Fibroblast of skin of scalp (primary cell): ENCODE results near the gene TRPM5.

Source experiments
- DNase-seq: peaks from one replicate; pipeline ENCODE4 v3.0.0-alpha.2; 2013

TRPM5 gene

GRCh38 chr11:2420502-2421225, 23.6 kb downstream of the TRPM5 start:
- peak; percentile 68 for DNase-seq

DNA sequence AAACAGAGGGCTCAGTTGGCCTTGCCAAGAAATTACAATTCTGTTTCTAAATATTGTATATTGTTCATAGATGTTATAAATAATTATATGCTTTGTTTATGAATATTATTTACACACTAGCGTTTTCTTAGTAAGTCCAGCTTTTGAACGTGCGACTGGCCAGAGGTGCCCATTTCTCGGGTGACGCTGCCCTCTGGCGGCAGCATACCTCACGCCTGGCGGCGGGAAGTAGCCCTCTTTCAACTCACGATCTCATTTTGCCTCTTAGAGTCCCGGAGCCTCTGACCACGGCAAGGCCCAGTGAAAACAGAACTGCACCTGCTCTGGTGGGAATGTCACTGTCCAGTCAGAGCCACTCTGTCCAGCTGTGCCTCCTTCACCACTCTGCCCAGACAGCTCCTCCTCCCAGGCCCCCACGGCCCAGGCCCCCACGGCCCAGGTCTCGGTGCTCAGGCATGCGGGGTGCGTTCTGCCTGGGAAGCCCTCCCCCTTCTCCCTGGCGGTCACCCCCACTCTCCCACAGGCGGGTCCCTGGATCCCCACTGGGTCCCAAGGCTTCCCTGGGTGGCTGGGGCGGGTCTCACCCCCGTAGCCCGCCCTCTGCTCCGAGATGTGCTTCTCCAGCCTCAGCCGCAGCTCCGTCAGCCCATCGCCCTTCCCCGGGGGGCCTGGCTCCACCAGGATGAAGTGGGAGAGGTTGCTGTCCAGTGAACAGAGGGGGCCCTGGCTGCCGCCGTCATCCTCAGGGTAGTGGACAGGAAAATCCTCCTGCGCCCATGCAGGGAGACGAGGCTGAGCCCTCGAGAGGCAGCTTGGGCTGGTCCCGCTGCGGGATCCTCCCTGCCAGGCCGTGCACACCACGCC, 24.4 kb downstream of the TRPM5 start:
- peak; percentile 64 for DNase-seq

DNA sequence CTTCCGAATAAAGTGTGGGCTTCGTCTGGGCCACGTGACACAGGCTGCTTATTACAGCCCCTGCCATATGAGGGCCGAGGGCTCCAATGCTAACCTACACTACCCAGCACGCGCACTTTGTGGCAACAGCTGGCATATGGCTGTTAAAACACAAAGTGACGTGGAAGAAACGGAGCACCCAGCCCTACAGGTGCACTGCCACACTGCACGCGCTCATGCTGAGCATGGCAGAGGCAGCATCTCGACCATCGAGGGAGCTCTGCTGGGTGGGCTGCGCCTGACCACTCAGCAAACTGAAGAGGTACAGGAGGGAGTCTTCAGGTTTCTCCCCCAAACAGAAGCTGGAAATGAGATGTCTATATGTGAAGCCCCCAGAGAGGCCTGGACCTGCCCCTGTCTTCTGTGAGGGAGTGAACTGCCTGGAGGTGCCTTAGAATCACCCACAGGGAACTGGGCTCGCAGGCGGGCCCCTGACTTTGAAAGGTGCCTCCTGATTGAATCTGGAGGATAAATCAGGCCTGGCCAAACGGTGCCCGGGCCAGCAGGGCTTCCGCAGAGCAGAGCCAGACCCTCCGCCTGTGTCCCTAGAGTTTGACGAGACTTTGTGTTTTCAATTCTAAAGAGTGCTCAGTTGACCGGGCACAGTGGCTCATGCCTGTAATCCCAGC, 25.5 kb downstream of the TRPM5 start:
- DNase-seq: no peak

- no peak for DNase-seq
Observed at GRCh38 chr11:2417856-2418692, 26.2 kb downstream of the TRPM5 start.

DNA sequence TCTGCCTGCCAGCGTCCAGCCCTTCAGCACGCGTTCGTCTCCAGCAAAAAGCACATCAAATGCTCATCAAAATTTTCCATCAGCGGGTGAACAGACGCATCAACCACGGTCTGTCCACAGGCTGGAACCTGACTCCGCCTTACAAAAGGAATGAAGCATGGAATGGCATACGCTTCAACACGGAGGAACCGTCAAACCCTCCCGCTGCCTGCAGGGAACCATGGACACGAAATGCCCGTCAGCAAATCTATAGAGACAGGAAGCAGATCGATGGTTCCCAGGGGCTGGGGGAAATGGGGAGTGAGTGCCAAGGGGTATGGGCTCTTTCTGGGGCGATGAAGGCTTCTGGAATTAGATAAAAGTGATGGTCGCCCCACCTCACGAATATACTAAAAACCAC, 27.5 kb downstream of the TRPM5 start:
- no peak for DNase-seq

DNA sequence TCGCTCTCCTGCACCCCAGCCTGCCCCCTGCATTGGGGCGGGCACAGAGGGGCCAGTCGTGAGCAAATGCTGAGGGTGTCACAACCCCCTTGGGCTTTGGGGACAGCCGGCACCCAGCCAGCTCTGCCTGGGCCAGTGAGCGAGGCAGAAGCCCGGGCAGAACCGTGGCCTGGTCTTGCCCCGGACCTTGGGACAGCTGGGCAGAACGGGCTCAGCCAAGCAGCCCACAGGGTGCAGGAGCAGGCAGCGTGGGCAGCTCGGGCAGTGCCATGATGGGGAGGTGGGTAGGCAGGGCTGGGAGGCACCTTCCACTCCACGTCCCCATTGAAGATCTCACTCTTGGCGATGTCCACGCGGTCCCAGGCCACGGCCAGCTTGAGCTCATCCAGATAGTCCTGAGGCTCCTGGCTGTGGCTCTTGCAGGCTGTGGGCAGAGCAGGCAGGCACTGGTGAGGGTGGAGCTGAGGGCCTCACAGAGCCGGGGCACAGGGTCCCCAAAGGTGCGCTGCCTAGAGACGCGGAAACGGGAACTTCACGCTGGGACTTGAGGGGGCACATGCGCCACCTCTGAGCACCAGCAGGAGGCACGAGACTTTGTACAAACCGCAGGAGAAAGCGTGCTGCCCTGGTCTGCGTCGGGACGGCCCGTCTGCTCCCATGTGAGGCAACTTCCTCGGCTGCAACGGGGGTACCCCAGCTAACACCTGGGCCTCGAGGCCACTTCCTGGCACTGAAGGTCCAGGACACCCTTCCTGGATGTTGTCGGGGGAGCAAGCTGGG, 28.5 kb downstream of the TRPM5 start:
- DNase-seq: no peak

DNA sequence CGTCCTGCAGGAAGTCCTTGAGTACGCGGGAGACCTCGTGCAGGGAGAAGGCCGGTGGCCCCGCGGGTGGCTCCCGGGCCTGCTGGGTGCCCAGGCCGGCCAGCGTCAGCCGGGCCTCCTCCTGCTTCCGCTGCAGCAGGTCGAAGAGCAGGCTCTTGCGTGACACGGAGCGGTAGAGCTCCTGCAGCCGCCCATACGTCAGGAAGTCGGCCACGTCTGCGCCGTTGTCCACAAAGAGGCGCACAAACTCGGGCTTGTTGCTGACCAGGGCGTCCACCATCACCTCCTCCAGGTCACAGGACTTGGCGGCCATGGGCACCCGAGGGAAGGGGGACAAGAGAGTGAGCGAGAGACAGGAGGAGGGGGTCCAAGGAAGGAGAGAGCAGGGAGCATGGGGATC, 29.1 kb downstream of the TRPM5 start:
- DNase-seq: no peak

DNA sequence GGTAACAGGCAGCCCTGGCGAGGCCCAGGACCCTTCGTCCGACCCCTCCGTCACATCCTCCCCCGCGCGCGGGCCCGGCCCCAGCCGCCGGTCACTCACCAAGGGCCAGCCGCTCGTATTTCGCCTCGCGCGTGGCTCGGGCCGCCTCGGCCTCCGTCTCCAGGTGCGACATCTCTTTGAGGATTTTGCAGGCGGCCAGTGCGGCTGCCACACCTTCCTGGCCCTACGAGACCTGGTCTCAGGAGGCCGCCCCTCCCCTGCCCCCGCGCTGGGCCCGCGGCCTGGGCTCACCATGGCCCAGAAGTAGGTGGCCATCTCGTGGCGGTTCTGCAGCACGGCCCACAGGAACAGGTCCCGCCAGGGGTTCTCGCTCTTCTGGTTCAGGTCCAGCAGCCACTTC, 29.7 kb downstream of the TRPM5 start:
- no peak for DNase-seq

- no peak for DNase-seq
Observed at GRCh38 chr11:2413742-2414579, 30.4 kb downstream of the TRPM5 start.

- DNase-seq: no peak
Observed at GRCh38 chr11:2412323-2412722, 32.0 kb downstream of the TRPM5 start.

DNA sequence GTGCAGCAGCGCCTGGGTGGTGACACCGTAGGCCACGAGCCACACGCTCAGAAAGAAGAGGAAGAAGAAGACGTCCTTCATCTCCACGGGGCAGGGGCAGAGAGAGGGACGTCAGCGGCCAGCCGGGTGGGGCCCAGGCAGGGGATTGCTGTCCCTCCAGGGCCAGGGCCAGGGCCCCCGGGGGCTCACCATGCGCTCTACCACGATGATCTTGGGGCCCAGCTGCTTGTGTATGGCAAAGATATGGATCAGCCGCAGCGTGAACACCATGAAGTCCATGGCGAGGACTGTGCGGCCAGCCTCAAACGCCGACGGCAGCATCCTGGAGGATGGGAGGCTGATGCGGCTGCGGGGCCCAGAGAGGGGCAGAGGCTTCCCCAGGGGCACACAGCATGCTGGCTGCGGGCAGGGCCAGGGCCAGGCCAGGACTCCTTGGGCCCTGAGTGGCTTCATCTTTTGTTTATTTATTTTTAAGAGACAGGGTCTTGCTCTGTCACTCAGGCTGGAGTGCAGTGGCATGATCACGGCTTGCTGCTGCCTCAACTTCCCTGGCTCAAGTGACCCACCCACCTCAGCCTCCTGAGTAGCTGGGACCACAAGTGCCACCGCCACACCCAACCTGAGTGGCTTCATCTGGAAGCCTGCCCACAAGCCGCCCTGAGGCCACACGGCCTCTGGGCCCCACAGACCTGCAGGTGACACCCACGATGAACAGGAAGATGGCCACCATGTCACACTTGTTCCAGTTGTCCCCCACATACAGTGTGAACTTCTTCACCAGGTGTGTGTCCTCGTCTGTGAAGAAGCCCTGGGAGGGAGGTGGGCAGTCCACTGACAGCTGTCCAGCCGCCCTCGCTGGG, 32.6 kb downstream of the TRPM5 start:
- no peak for DNase-seq

- no peak for DNase-seq
Observed at GRCh38 chr11:2410616-2411015, 33.7 kb downstream of the TRPM5 start.

DNA sequence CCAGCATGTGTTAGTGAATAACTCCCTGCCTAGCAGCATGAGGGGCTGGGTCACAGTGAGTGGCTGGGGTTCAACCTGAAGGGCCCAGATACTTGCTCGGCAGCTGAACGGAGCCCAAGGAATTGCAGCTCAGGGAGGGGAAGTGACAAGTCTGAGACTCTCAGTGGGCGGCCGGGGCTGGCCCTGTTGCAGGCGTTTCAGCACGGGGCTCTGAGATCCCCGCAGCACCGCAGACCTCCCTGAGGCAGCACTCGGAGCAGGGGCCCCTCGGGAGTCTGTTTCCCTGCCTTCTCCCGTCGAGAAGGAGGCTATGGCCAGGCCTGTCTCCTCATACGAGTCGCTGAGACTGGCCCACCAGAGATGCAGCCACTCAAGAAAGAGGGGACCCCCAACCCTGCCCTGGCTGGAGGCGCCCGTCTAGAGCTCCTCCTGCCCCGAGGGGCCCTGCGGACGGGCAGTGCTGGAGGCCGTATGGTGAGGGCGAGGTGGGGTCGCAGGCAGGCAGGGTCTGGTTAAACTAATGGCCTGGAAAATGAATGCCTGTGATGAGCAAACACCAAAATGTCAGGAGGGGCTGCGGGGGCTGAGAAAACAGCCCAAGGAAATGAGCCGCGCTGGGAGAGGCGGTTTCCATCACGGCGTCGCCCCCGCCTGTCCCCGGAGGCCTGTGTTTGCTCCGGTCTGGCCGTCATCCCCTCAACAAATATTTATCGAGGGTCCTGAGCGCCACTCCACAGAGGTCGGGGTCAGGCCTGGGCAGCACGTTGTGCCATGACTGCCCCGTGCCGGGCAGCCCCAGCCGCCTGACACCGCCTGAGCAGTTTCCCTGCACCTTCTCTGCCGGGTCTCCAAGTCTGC, 34.5 kb downstream of the TRPM5 start:
- DNase-seq: no peak

GRCh38 chr11:2409126-2409525, 35.2 kb downstream of the TRPM5 start:
- no peak for DNase-seq

DNA sequence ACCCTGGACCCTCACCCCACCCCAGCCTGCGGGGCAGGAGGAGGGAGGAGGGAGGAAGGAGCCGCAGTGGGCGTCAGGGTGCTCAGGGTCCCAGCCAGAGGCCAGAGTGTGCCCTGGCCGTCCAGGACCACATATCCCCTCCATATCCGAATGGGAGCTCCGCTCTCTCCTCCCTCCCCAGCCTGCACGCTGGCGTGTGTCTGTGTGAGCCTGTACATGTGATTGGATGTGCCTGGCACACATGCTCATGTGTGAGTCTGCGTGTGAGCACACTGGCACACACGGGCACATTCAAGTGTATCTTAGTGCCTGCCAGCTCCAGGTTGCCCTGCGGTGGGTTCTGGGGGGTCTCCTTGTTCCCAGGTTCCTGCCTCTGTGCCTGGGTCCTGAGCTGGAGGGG, 35.6 kb downstream of the TRPM5 start:
- DNase-seq: no peak

DNA sequence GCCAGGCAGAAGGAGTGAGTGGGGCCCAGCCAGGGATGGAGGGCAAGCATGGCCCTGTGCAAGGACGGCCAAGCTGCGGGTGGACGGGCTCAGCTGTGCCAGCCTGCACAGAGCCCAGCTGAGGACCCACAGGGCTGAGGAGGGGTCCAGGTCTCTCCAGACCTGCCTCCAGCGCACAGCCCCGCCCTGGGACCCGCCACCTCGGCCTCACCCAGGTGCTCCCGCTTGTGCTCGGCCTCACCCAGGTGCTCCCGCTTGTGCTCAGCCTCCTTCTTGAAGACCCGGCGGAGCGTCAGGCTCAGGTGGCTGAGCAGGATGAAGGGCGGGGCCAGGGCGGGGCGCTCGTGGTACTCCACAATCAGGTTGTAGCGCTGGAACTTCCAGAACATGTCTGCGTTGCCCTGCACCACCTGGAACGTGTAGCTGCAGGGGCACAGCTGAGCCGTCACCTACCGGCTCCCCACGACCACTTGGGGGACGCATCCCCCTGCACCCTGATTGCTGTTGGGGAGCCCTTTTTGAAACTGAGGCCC, 37.4 kb downstream of the TRPM5 start:
- DNase-seq: no peak

DNA sequence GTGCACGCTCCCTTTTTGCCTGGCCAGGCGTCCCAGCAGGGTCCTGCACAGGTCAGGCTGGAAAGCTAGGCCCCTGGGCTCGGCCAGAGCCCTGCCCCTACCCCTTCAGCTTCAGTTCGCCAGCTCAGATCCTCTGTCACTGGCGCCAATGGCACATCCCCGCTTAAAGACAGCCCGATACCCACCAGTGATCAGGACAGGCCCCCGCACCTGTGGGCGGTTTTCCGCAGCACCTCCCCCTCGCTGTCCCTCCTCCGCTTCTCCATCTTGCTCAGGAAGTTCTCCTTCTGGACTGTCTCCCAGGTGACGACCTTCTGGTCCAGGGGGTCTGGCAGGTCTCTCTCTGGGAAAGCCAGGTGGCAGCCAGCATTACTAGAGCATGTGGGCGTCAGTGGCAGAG, 37.9 kb downstream of the TRPM5 start:
- no peak for DNase-seq

DNA sequence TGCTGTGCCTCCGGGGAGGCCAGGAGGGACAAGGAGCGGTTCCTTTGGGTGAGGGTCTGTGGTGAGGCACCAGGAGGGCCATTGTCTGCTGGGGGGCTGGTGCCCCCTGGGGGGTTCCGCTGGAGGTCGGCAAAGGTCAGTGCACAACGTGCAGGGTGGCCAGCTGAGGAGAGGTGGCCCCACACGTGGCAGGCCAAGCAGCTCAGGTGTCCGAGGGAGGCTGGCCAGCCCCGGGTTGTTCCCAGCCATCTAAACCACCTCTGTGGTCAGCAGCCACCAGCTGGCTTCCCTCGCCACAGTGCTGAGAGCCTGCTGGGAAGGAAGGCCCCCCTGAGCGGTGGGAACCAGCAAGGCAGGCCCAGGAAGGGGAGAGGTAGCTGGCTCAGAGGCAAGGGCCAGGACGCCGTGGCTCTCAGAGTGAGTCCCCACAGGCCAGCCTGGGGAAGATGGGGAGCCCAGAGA, 39.5 kb downstream of the TRPM5 start:
- no peak for DNase-seq
